ENCODE data around the gene NELFCD.
"Not testable (repeated sequence)": the region's sequence is repeated elsewhere in the genome, so short reads cannot be mapped to it uniquely, and the experiment has no call there.

NELFCD gene

GRCh38 chr20:58973179-58973578, 7.9 kb upstream of the NELFCD start:
- DNase-seq (ENCODE audit: extremely low read depth in 1 of 2, low read depth in 1 of 2): no peak

DNA sequence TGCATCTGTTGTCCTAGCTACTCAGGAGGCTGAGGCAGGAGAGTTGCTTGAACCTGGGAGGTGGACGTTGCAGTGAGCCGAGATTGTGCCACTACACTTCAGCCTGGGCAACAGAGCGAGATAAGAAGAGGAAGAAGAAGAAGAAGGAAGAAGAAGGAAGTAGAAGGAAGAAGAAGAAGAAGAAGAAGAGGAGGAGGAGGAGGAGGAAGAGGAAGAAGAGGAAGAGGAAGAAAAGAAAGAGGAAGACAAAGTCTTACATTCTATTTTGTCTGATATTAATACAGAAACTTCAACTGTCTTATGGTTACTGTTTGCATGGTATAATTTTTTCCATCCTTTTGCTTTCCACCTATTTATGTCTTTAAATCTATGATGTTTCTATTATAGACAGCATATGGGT, 7.2 kb upstream of the NELFCD start:
- DNase-seq (ENCODE audit: extremely low read depth in 1 of 2, low read depth in 1 of 2): no peak

GRCh38 chr20:58975353-58975752, 5.7 kb upstream of the NELFCD start:
- DNase-seq (ENCODE audit: extremely low read depth in 1 of 2, low read depth in 1 of 2): no peak

- no peak for DNase-seq (ENCODE audit: extremely low read depth in 1 of 2, low read depth in 1 of 2)
These were observed 4.9 kb upstream of the NELFCD start for GRCh38 chr20:58976061-58976730.

GRCh38 chr20:58978351-58979190, 2.5 kb upstream of the NELFCD start:
- DNase-seq (ENCODE audit: extremely low read depth in 1 of 2, low read depth in 1 of 2): no peak

DNA sequence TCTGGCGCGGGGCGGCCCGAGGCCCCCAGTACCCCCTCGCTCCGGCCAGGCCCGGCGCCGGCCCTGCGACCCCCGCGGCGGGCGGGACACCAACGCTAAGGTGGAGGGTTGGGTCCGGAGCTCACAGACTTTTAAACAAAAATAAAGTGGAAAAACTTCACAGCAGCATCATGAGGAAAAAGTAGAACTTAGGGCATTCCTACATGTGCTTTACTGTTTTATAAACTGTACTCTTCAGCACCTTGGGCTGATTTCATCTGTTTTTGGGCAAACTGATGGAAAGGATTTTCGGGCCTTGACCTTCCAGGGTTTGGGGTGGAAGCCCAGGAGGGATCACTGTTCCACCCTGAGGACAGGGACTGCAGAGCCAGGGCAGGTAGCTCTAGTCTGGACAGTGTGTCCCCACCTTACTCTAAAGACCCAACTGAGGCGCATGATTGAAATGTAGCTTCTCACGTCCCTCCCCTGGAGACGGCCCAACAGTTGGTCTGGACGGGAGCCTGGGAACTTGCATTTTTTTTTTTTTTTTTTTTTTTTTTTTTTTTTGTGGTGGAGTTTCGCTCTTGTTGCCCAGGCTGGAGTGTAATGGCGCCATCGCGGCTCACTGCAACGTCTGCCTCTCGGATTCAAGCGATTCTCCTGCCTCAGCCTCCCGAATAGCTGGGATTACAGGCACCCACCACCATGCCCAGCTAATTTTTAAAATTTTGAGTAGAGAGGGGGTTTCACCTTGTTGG, 740 bp downstream of the NELFCD start:
- DNase-seq (ENCODE audit: extremely low read depth in 1 of 2, low read depth in 1 of 2): no peak

- no peak for DNase-seq (ENCODE audit: extremely low read depth in 1 of 2, low read depth in 1 of 2)
These were observed 1.5 kb downstream of the NELFCD start for GRCh38 chr20:58982406-58983114.

DNA sequence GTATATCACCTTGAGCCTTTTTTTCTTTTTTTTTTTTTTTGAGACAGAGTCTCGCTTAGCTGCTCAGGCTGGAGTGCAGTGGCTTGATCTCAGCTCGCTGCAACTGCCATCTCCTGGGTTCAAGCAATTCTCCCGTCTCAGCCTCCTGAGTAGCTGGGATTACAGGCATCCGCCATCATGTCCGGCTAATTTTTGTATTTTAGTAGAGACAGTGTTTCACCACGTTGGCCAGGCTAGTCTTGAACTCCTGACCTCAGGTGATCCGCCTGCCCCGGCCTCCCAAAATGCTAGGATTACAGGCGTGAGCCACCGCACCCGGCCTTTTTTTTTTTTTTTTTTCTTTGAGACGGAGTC, 2.0 kb downstream of the NELFCD start:
- DNase-seq (ENCODE audit: extremely low read depth in 1 of 2, low read depth in 1 of 2): not testable (repeated sequence)

- no peak for DNase-seq (ENCODE audit: extremely low read depth in 1 of 2, low read depth in 1 of 2)
These were observed 3.6 kb downstream of the NELFCD start for GRCh38 chr20:58984691-58985090.

DNA sequence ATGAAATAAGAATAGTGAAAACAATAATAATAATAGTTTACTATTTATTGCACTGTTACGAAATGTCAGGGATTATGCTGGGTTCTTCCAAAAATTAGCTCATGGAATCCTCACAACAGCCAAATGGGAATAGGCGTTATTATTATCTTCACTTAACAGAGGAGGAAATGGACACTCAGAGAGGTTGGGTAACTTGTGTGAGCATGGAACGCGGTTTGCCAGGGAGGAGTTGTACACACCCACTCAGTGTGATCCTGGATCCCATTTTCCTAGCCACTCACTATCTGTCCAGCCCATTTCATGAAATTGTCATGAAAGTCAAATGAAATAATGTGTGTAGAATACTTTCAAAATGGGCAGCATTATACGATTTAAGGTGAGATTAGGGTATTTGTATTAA, 4.6 kb downstream of the NELFCD start:
- no peak for DNase-seq (ENCODE audit: extremely low read depth in 1 of 2, low read depth in 1 of 2)

DNA sequence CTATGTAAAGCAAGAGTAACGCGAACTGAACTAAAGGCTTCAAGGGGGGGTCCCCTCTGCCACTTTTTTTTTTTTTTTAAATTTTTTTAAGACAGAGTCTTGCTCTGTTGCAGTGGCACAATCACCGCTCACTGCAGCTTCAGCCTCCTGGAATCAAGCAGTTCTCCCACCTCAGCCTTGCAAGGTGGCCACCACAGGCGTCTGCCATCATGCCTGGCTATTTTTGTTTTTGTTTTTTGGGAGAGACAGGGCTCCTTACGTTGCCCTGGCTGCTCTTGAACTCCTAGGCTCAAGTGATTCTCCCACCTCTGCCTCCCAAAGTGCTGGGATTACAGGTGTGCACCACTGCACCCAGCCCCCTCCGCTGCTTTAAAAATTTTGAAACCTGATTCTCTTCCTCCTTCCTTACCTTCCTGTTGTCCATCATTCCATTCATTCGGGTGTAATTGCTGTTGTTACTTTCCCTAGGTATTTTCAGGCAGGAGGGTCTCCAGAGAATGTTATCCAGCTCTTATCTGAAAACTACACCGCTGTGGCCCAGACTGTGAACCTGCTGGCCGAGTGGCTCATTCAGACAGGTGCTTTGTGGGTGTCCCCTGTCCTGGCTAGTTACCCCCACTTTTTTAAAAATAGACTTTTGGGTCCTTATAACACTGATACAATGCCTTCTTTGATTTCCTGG, 5.4 kb downstream of the NELFCD start:
- no peak for DNase-seq (ENCODE audit: extremely low read depth in 1 of 2, low read depth in 1 of 2)

DNA sequence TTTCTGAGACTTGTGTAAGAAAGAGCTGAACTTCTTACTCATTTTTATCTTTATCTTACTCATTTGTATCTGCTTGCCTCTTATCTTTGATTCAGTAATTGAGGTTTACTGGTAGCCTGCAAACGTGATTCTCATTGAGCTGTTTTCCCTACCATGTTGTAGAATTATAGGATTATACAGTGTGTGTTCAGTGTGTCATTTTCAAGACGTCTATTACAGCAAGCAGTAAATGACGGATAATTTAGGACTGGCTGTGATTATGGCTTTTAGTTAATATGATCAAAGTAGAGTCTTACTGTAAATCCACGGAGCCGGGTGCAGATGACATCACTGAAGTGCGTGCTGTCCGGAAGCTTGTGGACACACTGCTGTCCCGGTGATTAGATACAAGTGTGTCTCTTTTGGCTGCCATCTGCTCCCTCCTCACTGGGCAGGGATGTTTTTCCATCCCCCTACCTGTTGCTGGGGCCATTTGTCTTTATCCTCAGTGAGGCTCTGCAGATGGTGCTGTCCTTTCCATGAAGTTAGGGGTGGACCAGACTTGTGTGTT, 6.0 kb downstream of the NELFCD start:
- no peak for DNase-seq (ENCODE audit: extremely low read depth in 1 of 2, low read depth in 1 of 2)

- DNase-seq (ENCODE audit: extremely low read depth in 1 of 2, low read depth in 1 of 2): no peak
These were observed 6.9 kb downstream of the NELFCD start for GRCh38 chr20:58987790-58988564.

DNA sequence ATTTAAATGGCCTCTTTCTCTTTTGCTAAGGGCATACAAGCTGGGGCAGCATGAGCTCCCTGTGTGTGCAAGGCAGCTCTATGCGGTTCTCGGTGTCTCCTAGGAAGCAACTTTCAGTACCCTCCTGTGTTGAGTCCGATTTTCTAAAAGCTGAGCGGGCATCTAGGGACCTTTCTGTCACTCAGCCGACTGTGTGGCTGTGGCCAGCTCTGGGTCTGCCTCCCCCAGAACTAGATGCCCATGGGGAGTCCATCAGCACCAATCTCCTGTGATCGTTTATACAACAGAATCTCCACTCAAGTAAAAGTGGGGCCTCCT, 7.5 kb downstream of the NELFCD start:
- no peak for DNase-seq (ENCODE audit: extremely low read depth in 1 of 2, low read depth in 1 of 2)

DNA sequence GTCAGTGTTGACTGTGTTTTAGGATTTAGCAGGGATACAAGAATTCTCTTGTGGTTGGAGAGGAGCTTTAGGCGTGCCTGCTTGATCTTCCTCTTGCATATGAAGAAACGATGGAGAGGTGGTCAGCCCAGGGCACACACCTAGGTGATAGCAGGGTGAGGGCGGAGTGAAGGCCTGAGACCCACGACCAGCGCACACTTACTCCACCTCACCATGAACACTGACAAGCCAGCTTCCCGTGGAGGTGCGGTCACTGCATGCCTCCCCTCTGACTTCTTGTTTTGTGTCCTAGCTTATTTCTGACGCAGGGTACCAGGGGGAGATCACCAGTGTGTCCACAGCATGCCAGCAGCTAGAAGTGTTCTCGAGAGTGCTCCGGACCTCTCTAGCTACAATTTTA, 8.1 kb downstream of the NELFCD start:
- DNase-seq (ENCODE audit: extremely low read depth in 1 of 2, low read depth in 1 of 2): no peak

DNA sequence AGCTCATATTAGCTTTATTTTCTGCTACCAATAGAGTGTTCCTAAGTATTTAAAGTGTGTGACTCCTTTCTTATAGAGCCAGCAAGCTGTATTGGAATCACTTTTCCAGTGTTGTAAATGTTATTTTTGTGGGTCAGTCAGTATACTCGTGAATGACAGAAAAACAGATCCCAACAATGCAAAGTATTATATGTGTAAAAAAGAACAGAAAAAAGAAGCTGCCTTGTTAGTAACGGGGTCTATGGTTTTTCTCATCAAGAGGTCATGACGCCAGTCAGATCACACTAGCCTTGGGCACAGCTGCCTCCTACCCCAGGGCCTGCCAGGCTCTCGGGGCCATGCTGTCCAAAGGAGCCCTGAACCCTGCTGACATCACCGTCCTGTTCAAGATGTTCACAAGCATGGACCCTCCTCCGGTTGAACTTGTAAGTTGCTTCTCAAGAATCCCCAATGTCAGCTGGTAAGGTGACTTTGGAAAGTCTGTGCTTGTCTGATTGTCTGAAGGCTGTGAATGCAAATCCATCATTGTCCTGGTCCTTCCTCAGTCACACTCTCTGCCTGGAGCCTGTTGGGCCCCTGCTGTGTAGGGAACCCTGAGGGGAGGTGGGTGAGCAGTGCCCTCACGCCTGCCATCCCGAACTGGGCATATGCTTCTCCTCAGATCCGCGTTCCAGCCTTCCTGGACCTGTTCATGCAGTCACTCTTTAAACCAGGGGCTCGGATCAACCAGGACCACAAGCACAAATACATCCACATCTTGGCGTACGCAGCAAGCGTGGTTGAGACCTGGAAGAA, 9.8 kb downstream of the NELFCD start:
- no peak for DNase-seq (ENCODE audit: extremely low read depth in 1 of 2, low read depth in 1 of 2)

DNA sequence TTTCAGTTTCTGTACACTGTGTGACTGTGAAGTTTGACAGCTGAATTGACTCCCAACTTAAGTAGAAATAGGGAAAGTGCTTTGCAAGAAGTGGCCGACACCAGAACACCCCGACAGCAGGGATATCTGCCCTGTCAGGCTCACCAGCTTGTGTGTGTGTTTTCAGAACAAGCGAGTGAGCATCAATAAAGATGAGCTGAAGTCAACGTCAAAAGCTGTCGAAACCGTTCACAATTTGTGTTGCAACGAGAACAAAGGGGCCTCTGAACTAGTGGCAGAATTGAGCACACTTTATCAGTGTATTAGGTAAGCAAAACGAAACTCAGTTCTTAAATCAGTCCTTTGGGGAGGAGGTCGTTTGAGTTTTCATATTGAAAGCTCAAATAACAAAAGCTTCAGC, 10.7 kb downstream of the NELFCD start:
- no peak for DNase-seq (ENCODE audit: extremely low read depth in 1 of 2, low read depth in 1 of 2)

DNA sequence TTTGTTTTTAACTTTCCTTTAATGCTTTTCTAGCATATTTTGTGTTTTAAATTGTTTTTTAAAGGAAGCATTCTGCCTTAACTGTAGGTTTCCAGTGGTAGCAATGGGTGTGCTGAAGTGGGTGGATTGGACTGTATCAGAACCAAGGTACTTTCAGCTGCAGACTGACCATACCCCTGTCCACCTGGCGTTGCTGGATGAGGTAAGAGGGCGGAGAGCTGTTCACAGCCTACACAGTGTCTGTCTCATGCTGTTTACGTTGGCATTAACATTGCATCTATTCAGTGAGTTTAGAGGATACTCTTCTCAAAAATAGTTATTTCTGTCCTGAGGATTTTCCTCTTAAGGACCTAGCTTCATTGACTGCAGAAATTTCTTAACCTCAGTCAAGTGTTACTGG, 11.9 kb downstream of the NELFCD start:
- no peak for DNase-seq (ENCODE audit: extremely low read depth in 1 of 2, low read depth in 1 of 2)
